Measurements from ENCODE around the gene CFH. TPM values are rescaled to one million over a fixed set of nuclear protein-coding genes. Genes with fewer than 3 reads are reported as not detected.
A peak's percentile ranks its signal among the peaks of the same experiment; 100 is the strongest.

CFH gene
- total RNA-seq (100 to 1,000 TPM in 2 of 5 donors, 10 to 100 TPM in 2, 1 to 10 TPM in 1; 5.5 to 198 (median 44.3) TPM), polyA plus RNA-seq (10 to 100 TPM; 17.1 to 57.9 (median 31.4) TPM)
- long read RNA-seq, donor 1, partial matches to known transcripts, result 0 of 1 reads
- long read RNA-seq, donor 1, other reads (novel, unspliced or antisense), result 0 of 1 reads
- long read RNA-seq, donor 2, full-length matches to known transcripts, result 3 of 3 reads
- long read RNA-seq, donor 2, partial matches to known transcripts, result 0 of 3 reads
- long read RNA-seq, donor 2, other reads (novel, unspliced or antisense), result 0 of 3 reads
- long read RNA-seq, donor 3, result 0 reads
- long read RNA-seq, donor 4, result 0 reads
- long read RNA-seq, donor 5, full-length matches to known transcripts, result 7 of 7 reads
- long read RNA-seq, donor 5, partial matches to known transcripts, result 0 of 7 reads
- long read RNA-seq, donor 5, other reads (novel, unspliced or antisense), result 0 of 7 reads
- long read RNA-seq, donor 6, result 0 reads
- long read RNA-seq, donor 7, full-length matches to known transcripts, result 2 of 2 reads
- long read RNA-seq, donor 7, partial matches to known transcripts, result 0 of 2 reads
- long read RNA-seq, donor 7, other reads (novel, unspliced or antisense), result 0 of 2 reads
- long read RNA-seq, donor 8, partial matches to known transcripts, result 0 of 2 reads
- long read RNA-seq, donor 8, other reads (novel, unspliced or antisense), result 0 of 2 reads
- long read RNA-seq, donor 9, full-length matches to known transcripts, result 6 of 6 reads
- long read RNA-seq, donor 9, partial matches to known transcripts, result 0 of 6 reads
- long read RNA-seq, donor 9, other reads (novel, unspliced or antisense), result 0 of 6 reads
- long read RNA-seq, donor 10, result 0 reads

DNA sequence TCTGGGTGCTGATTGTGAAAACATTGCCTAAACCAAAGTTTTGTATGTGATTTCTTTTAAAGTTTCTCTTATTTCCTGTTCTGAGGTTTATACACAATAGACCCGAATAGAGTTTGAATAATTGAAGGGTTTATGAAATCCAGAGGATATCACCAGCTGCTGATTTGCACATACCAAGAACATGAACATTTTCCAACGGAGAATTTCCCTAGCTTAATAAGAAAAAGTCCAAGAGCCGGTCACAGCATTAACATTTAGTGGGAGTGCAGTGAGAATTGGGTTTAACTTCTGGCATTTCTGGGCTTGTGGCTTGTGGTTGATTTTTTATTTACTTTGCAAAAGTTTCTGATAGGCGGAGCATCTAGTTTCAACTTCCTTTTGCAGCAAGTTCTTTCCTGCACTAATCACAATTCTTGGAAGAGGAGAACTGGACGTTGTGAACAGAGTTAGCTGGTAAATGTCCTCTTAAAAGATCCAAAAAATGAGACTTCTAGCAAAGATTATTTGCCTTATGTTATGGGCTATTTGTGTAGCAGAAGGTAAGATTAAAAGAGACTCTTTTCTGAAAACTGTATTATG, at the start of gene CFH:
TSS of gene CFH (plus strand) at position 407 of the 579 bp plus-strand sequence. CDS start at position 482, 75 bp downstream.
- Histone ChIP-seq H3K9me3 (no peaks in the 10 kb centered on the region), H3K36me3 (no peaks in the 10 kb centered on the region), H3K4me1 (no peaks in the 10 kb centered on the region), H3K4me3 (peak within 1 kb of the TSS; percentile 15 to 36 (median 22)), H3K27ac (peak within 1 kb of the TSS in 4 of 5 donors; percentile 8 to 53 (median 34)), H3K27me3 (no peaks in the 10 kb centered on the region)
- TF ChIP-seq POLR2AphosphoS5 (IDR thresholded peaks at IDR 0.05), result peak; percentile 43 to 76 (median 72)
- TF ChIP-seq, protein P1, sequence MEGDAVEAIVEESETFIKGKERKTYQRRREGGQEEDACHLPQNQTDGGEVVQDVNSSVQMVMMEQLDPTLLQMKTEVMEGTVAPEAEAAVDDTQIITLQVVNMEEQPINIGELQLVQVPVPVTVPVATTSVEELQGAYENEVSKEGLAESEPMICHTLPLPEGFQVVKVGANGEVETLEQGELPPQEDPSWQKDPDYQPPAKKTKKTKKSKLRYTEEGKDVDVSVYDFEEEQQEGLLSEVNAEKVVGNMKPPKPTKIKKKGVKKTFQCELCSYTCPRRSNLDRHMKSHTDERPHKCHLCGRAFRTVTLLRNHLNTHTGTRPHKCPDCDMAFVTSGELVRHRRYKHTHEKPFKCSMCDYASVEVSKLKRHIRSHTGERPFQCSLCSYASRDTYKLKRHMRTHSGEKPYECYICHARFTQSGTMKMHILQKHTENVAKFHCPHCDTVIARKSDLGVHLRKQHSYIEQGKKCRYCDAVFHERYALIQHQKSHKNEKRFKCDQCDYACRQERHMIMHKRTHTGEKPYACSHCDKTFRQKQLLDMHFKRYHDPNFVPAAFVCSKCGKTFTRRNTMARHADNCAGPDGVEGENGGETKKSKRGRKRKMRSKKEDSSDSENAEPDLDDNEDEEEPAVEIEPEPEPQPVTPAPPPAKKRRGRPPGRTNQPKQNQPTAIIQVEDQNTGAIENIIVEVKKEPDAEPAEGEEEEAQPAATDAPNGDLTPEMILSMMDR (IDR thresholded peaks at IDR 0.05), result no peak
- DNase-seq, result peak in 1 of 2 donors; percentile 66
- intact Hi-C loops (cut with DNase I; ENCODE audit: low total_unique reads), result no loop called here
- 5 to 13% (median 11%) methylated on average over 5 of the region's 5 CpGs for WGBS, 5 donors

DNA sequence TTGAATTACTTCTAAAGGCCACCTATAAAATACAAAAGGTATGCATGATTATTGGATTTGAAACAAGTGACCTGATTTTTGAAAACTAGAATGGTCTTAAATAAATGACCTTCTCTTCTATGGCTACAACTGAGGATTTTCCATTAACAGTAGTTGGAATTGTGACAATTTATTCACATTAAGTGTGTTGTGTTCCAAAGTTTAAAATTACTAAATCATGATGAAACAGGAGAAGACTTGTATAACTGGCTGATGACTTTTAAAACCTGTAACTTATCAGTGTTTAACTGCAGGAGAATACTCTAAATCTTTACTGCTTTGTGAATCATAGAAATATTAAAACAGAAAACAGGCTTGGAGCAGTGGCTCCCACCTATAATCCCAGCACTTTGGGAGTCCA, 48.2 kb upstream of the CFH start:
- Histone ChIP-seq H3K36me3 (no peaks in the 10 kb centered on the region), H3K27me3 (peaks cover 0 to 10% (median 7%) of the 10 kb centered on the region in 3 donors), H3K4me1 (peaks cover 0 to 17% (median 9%) of the 10 kb centered on the region in 4 donors), H3K4me3 (no peak overlapping the region), H3K27ac (no peak overlapping the region), H3K9me3 (no peaks in the 10 kb centered on the region)
- no peak for TF ChIP-seq POLR2A (IDR thresholded peaks at IDR 0.05)
- TF ChIP-seq POLR2AphosphoS5 (IDR thresholded peaks at IDR 0.05), result no peak
- no peak for TF ChIP-seq EP300 (IDR thresholded peaks at IDR 0.05)
- TF ChIP-seq, protein P1 (IDR thresholded peaks at IDR 0.05), result no peak
- intact Hi-C loops (cut with DNase I; ENCODE audit: low total_unique reads), result no loop called here
- no peak for DNase-seq

DNA sequence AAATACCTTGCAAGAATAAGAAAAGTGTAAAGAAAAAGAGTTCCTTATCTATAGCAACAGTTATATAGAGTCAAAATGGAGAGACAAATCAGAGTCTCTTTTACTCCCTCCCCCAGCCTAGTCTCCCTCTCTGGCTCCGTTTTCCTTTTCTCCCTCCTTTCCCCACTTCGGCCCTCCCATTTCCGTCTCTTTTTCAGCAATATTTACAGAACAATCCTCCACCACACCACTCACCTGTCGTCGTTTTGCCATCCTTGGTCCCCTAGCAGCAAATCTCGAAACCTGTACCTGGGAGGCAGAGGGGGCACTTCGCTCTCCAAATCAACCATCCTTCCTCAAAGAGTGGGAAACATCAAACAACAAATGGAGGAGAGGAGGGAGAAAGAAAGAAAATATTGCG, 43.9 kb upstream of the CFH start:
- Histone ChIP-seq H3K27ac (peak overlapping the region; percentile 69 to 83 (median 81)), H3K4me3 (peak overlapping the region; percentile 48 to 54 (median 52)), H3K9me3 (no peaks in the 10 kb centered on the region), H3K27me3 (peaks cover 0 to 19% (median 9%) of the 10 kb centered on the region in 3 donors), H3K36me3 (no peaks in the 10 kb centered on the region), H3K4me1 (peaks cover 0 to 23% (median 15%) of the 10 kb centered on the region in 4 donors)
- 1 to 4% (median 3%) methylated on average over 8 of the region's 8 CpGs for WGBS, 5 donors
- no peak for DNase-seq
- intact Hi-C loops (cut with DNase I; ENCODE audit: low total_unique reads), result no loop called here
- TF ChIP-seq, protein P1 (IDR thresholded peaks at IDR 0.05), result no peak
- TF ChIP-seq EP300 (IDR thresholded peaks at IDR 0.05), result no peak
- TF ChIP-seq POLR2AphosphoS5 (IDR thresholded peaks at IDR 0.05), result no peak
- no peak for TF ChIP-seq POLR2A (IDR thresholded peaks at IDR 0.05)

Data from stomach (tissue), 19 donors.